ENCODE measurements around the gene SMARCA2.
A peak's percentile ranks its signal among the peaks of the same experiment; 100 is the strongest.

The SMARCA2 gene

DNA sequence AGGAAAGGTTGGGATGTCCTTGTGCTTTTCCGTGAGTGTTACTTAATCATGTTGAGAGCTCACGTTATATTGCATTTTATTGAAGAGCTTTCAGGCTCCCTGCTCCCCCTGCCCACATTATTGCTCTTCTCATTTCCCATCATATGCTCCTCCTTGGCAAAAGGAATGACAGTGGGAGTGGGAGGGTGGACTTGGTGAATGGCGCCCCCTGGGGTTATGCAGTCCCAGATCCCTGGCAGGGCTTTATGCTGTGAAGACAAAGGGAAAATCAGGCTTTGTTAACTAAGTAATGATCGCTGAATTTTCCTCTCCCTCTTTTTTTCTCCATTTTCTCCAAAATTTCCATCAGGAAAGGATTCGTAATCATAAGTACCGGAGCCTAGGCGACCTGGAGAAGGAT lies 166.6 kb downstream of the SMARCA2 start:
- H3K36me3 ChIP-seq (ENCODE audit: control insufficient read depth, low read depth, low read length), result no peaks in the 10 kb centered on the region
- H3K27ac ChIP-seq (ENCODE audit: low read length), result peak overlapping the region; percentile 48
- H3K4me3 ChIP-seq (ENCODE audit: low read length), result peak overlapping the region; percentile 44
- no peaks in the 10 kb centered on the region for H3K9me3 ChIP-seq (ENCODE audit: control insufficient read depth, low read depth, low read length)
- peaks cover 42% of the 10 kb centered on the region for H3K4me1 ChIP-seq (ENCODE audit: control insufficient read depth, low read depth, low read length)
- no peaks in the 10 kb centered on the region for H3K27me3 ChIP-seq (ENCODE audit: control insufficient read depth, insufficient read depth, low read length)
- peak overlapping the region; percentile 42 for H3K9ac ChIP-seq (ENCODE audit: low read length)

DNA sequence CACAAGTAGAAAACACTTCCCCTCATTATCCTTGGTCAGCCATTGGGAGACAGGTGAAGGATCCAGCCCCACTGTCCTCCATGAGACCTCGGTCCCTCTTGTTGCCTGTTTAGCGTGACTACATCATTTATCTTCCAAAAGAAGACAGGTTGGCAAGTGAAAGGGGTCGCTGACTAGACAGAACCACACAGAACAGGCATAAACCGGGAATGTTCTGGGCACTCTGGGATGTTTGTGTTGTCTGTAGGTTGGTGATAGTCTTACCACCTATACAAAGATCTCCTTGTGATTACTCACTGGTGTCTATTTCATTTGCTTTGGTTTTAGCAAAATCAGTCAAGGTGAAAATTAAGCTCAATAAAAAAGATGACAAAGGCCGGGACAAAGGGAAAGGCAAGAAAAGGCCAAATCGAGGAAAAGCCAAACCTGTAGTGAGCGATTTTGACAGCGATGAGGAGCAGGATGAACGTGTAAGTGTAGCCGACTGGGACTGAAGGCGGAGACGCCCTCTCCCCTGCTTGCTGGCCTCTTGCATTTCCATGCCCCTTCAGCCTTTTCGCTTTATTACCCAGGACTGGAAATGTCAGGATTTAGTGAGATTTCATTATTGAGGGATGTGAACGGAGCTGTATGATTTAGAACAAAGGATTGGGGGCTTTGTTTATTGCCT lies 175.9 kb downstream of the SMARCA2 start:
- no peaks in the 10 kb centered on the region for H3K36me3 ChIP-seq (ENCODE audit: control insufficient read depth, low read depth, low read length)

DNA sequence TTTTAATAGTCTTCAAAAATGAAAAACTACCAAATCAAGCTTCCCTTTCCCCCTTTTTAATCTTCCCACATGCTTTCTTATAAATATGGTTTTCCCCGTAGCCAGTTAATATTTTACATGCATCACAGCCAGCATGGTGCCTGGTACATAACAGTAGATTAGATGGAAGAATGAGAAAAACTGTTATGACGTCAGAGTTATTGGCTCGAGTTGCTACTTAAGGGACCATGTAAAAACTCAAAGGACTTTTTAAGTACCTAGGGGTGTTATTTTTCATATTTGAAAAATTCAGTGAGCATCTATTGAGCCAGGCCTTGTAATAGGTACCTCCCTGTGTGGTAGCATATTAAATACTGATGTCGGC lies 176.4 kb downstream of the SMARCA2 start:
- Histone ChIP-seq H3K4me1 (ENCODE audit: control insufficient read depth, low read depth, low read length) (peaks cover 9% of the 10 kb centered on the region), H3K36me3 (ENCODE audit: control insufficient read depth, low read depth, low read length) (no peaks in the 10 kb centered on the region)

More for the DNA sequence above, 175.9 kb downstream of the SMARCA2 start:
- Histone ChIP-seq H3K4me1 (ENCODE audit: control insufficient read depth, low read depth, low read length) (peaks cover 9% of the 10 kb centered on the region), H3K4me3 (ENCODE audit: low read length) (no peak overlapping the region), H3K9me3 (ENCODE audit: control insufficient read depth, low read depth, low read length) (no peaks in the 10 kb centered on the region), H3K27ac (ENCODE audit: low read length) (no peak overlapping the region), H3K9ac (ENCODE audit: low read length) (no peak overlapping the region), H3K27me3 (ENCODE audit: control insufficient read depth, insufficient read depth, low read length) (no peaks in the 10 kb centered on the region)

DNA sequence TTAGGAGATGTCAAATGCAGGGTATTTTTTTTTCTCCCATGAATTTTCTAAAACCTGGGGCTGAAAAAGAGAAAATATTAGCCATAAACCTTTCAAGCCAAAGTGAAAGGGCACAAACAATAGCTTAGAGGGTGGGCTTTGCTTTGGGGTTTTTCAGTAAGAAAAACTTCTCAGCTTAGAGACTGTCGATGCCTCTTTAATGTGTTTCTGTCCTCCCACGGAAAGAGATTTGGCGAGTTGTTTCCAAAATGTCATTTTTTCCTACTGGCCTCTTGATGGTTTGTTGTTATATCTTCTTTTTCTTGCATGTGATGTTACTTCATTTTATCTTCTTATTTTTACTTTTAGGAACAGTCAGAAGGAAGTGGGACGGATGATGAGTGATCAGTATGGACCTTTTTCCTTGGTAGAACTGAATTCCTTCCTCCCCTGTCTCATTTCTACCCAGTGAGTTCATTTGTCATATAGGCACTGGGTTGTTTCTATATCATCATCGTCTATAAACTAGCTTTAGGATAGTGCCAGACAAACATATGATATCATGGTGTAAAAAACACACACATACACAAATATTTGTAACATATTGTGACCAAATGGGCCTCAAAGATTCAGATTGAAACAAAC lies 177.3 kb downstream of the SMARCA2 start:
- Histone ChIP-seq H3K27me3 (ENCODE audit: control insufficient read depth, insufficient read depth, low read length) (no peaks in the 10 kb centered on the region), H3K4me3 (ENCODE audit: low read length) (no peak overlapping the region), H3K9ac (ENCODE audit: low read length) (no peak overlapping the region), H3K9me3 (ENCODE audit: control insufficient read depth, low read depth, low read length) (no peaks in the 10 kb centered on the region), H3K27ac (ENCODE audit: low read length) (no peak overlapping the region), H3K4me1 (ENCODE audit: control insufficient read depth, low read depth, low read length) (peaks cover 9% of the 10 kb centered on the region), H3K36me3 (ENCODE audit: control insufficient read depth, low read depth, low read length) (no peaks in the 10 kb centered on the region)

More for the DNA sequence above, 176.4 kb downstream of the SMARCA2 start:
- Histone ChIP-seq H3K27ac (ENCODE audit: low read length) (no peak overlapping the region), H3K9ac (ENCODE audit: low read length) (no peak overlapping the region), H3K27me3 (ENCODE audit: control insufficient read depth, insufficient read depth, low read length) (no peaks in the 10 kb centered on the region), H3K9me3 (ENCODE audit: control insufficient read depth, low read depth, low read length) (no peaks in the 10 kb centered on the region), H3K4me3 (ENCODE audit: low read length) (no peak overlapping the region)

DNA sequence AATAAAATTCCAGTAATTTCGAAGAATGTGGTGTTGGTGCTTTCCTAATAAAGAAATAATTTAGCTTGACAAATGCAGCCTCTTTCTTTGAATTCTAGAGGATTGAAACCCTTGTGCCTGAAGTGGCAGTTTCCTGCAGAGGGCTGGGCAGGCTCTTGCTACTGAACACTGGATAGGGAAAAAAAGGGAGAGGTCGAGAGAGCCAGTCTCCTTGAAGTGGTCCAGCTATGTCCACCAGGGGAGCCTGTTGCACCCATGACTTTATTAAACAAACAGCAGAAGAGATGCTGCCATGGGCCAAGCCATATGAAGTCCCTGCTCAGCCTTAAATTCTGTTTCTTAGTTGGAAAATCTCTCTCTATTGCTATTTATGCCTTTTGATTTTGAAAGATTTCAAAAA lies 178.4 kb downstream of the SMARCA2 start:
- Histone ChIP-seq H3K4me3 (ENCODE audit: low read length) (no peak overlapping the region), H3K9ac (ENCODE audit: low read length) (no peak overlapping the region), H3K9me3 (ENCODE audit: control insufficient read depth, low read depth, low read length) (no peaks in the 10 kb centered on the region), H3K27ac (ENCODE audit: low read length) (no peak overlapping the region), H3K4me1 (ENCODE audit: control insufficient read depth, low read depth, low read length) (peaks cover 9% of the 10 kb centered on the region), H3K27me3 (ENCODE audit: control insufficient read depth, insufficient read depth, low read length) (no peaks in the 10 kb centered on the region), H3K36me3 (ENCODE audit: control insufficient read depth, low read depth, low read length) (no peaks in the 10 kb centered on the region)

- no peak overlapping the region for H3K9ac ChIP-seq (ENCODE audit: low read length)
- H3K9me3 ChIP-seq (ENCODE audit: control insufficient read depth, low read depth, low read length), result no peaks in the 10 kb centered on the region
- no peaks in the 10 kb centered on the region for H3K27me3 ChIP-seq (ENCODE audit: control insufficient read depth, insufficient read depth, low read length)
- no peak overlapping the region for H3K27ac ChIP-seq (ENCODE audit: low read length)
- peaks cover 9% of the 10 kb centered on the region for H3K4me1 ChIP-seq (ENCODE audit: control insufficient read depth, low read depth, low read length)
- no peaks in the 10 kb centered on the region for H3K36me3 ChIP-seq (ENCODE audit: control insufficient read depth, low read depth, low read length)
- no peak overlapping the region for H3K4me3 ChIP-seq (ENCODE audit: low read length)
These were observed 180.1 kb downstream of the SMARCA2 start for GRCh38 chr9:2195211-2195610.

DNA sequence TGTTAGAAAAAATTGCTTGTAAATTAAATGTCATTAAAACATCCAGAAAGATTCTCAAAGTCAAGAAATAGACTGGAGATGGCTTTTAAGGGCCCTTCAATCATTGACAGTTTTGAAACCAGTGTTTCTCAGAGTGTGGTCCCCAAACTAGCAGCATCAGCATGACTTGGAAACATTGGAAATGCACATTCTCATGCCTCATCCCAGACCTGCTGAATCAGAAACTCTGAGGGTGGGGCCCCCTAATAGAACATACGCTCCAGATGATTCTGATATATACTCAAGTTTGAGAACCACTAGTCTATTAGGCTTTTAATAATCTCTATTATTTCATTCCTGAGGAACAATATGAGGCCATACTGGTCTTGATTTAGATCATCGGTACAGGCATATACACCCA lies 181.6 kb downstream of the SMARCA2 start:
- no peaks in the 10 kb centered on the region for H3K9me3 ChIP-seq (ENCODE audit: control insufficient read depth, low read depth, low read length)
- H3K36me3 ChIP-seq (ENCODE audit: control insufficient read depth, low read depth, low read length), result no peaks in the 10 kb centered on the region

GRCh38 chr9:2198956-2199635 lies 183.9 kb downstream of the SMARCA2 start:
- no peak overlapping the region for H3K27ac ChIP-seq (ENCODE audit: low read length)
- no peaks in the 10 kb centered on the region for H3K9me3 ChIP-seq (ENCODE audit: control insufficient read depth, low read depth, low read length)
- no peaks in the 10 kb centered on the region for H3K27me3 ChIP-seq (ENCODE audit: control insufficient read depth, insufficient read depth, low read length)
- H3K9ac ChIP-seq (ENCODE audit: low read length), result no peak overlapping the region
- no peaks in the 10 kb centered on the region for H3K36me3 ChIP-seq (ENCODE audit: control insufficient read depth, low read depth, low read length)
- H3K4me1 ChIP-seq (ENCODE audit: control insufficient read depth, low read depth, low read length), result peaks cover 5% of the 10 kb centered on the region
- H3K4me3 ChIP-seq (ENCODE audit: low read length), result no peak overlapping the region

More for the DNA sequence above, 181.6 kb downstream of the SMARCA2 start:
- H3K4me3 ChIP-seq (ENCODE audit: low read length), result no peak overlapping the region
- H3K27ac ChIP-seq (ENCODE audit: low read length), result no peak overlapping the region
- H3K9ac ChIP-seq (ENCODE audit: low read length), result no peak overlapping the region
- H3K4me1 ChIP-seq (ENCODE audit: control insufficient read depth, low read depth, low read length), result peaks cover 6% of the 10 kb centered on the region
- H3K27me3 ChIP-seq (ENCODE audit: control insufficient read depth, insufficient read depth, low read length), result no peaks in the 10 kb centered on the region

- peaks cover 5% of the 10 kb centered on the region for H3K4me1 ChIP-seq (ENCODE audit: control insufficient read depth, low read depth, low read length)
- no peaks in the 10 kb centered on the region for H3K9me3 ChIP-seq (ENCODE audit: control insufficient read depth, low read depth, low read length)
- H3K4me3 ChIP-seq (ENCODE audit: low read length), result no peak overlapping the region
- no peaks in the 10 kb centered on the region for H3K36me3 ChIP-seq (ENCODE audit: control insufficient read depth, low read depth, low read length)
- no peak overlapping the region for H3K27ac ChIP-seq (ENCODE audit: low read length)
- H3K9ac ChIP-seq (ENCODE audit: low read length), result no peak overlapping the region
- no peaks in the 10 kb centered on the region for H3K27me3 ChIP-seq (ENCODE audit: control insufficient read depth, insufficient read depth, low read length)
These were observed 185.1 kb downstream of the SMARCA2 start for GRCh38 chr9:2199999-2200796.

DNA sequence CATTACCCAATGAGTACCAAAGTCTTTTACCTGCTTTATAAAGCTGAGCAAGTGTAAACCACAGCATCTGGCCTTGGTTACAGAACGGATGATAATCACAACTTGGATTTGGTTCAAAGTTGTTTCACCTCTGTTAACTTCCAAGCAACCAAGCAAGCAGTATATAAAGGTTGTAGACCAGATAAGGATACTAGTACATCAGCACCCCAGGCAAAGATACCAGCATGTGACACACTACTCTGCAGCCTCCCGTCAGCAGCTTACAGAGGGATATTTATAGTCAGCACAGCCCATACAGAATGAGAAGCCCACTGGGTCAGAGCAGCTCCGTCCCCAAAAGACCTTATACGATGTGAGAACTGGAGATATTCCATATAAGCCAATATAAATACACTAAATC lies 193.3 kb downstream of the SMARCA2 start:
- H3K4me3 ChIP-seq (ENCODE audit: low read length), result no peak overlapping the region
- H3K9me3 ChIP-seq (ENCODE audit: control insufficient read depth, low read depth, low read length), result no peaks in the 10 kb centered on the region
- no peaks in the 10 kb centered on the region for H3K4me1 ChIP-seq (ENCODE audit: control insufficient read depth, low read depth, low read length)
- no peak overlapping the region for H3K9ac ChIP-seq (ENCODE audit: low read length)
- no peaks in the 10 kb centered on the region for H3K27me3 ChIP-seq (ENCODE audit: control insufficient read depth, insufficient read depth, low read length)
- no peak overlapping the region for H3K27ac ChIP-seq (ENCODE audit: low read length)
- H3K36me3 ChIP-seq (ENCODE audit: control insufficient read depth, low read depth, low read length), result no peaks in the 10 kb centered on the region

DNA sequence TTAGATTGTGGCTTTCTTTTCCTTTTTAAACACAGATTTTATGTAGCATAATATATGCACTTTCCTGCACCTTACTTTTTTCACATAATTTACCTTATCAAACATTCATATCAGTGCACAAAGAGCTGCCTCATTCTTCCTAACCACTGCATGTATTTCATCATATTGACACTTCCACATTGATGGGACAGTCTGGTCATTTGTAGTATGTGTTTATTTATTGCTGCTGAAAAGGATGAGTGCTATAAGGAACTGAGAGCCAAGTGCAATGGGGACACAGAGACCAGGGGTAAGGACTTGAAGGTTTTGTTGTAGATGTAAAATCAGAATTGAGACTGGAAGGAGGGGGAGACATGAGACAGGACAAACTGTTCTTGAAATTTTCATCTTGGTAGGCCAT lies 193.8 kb downstream of the SMARCA2 start:
- Histone ChIP-seq H3K9ac (ENCODE audit: low read length) (no peak overlapping the region), H3K9me3 (ENCODE audit: control insufficient read depth, low read depth, low read length) (no peaks in the 10 kb centered on the region), H3K36me3 (ENCODE audit: control insufficient read depth, low read depth, low read length) (no peaks in the 10 kb centered on the region), H3K4me3 (ENCODE audit: low read length) (no peak overlapping the region), H3K27ac (ENCODE audit: low read length) (no peak overlapping the region), H3K4me1 (ENCODE audit: control insufficient read depth, low read depth, low read length) (no peaks in the 10 kb centered on the region), H3K27me3 (ENCODE audit: control insufficient read depth, insufficient read depth, low read length) (no peaks in the 10 kb centered on the region)
